Lower leg skin (tissue), 4 donors: ENCODE measurements around the gene MPZL2. TPM values are rescaled to one million over a fixed set of nuclear protein-coding genes. Genes with fewer than 3 reads are reported as not detected.

Experiments used
- DNase-seq, 2 donors: peaks; one replicate each; pipeline ENCODE4 v3.0.0-alpha.2; 2019; ENCODE audit warnings: low spot score in 2 of 2
- H3K4me3 ChIP-seq: fragments of 200-600 bp; sonication (generic); 2 replicates; pipeline ENCODE4 v1.5.1; 2017; ENCODE audit warnings: mild to moderate bottlenecking, low read depth; ENCODE audit not compliant: poor library complexity, severe bottlenecking
- POLR2A ChIP-seq, 2 donors: fragments of 450-650 bp; IDR thresholded peaks; one replicate each; pipeline ENCODE4 v1.6.1; 2016 to 2017; ENCODE audit warnings: antibody characterized with exemption in 2 of 2, mild to moderate bottlenecking in 1 of 2, moderate library complexity in 1 of 2
- WGBS, 2 donors: methylation state at CpG; one replicate each; pipeline ENCODE4 v1.1.5; 2018; 5-methylcytosine and 5-hydroxymethylcytosine counted together
- intact Hi-C: fragments of 100-400 bp; cut with DNase I; formaldehyde crosslinking; loops from one replicate; pipeline ENCODE4 v1.15.0; 2023; ENCODE audit warnings: low total_unique reads
- total RNA-seq, 4 donors: library from RNA; depleted of rRNA; stranded (reverse); fragments of >200 nt; gene quantifications; one replicate each; pipeline ENCODE4 v1.1.0, GENCODE V29; 2016
- TF ChIP-seq, protein P1 (sequence below), 3 donors: fragments of 450-650 bp; IDR thresholded peaks; one replicate each; pipeline ENCODE4 v1.5.1; 2016; ENCODE audit warnings: antibody characterized with exemption in 3 of 3, mild to moderate bottlenecking in 3 of 3, moderate library complexity in 2 of 3

Gene MPZL2
- total RNA-seq, 4 donors from 2014 or later = 46.0 to 59.9 (median 53.5) TPM

DNA sequence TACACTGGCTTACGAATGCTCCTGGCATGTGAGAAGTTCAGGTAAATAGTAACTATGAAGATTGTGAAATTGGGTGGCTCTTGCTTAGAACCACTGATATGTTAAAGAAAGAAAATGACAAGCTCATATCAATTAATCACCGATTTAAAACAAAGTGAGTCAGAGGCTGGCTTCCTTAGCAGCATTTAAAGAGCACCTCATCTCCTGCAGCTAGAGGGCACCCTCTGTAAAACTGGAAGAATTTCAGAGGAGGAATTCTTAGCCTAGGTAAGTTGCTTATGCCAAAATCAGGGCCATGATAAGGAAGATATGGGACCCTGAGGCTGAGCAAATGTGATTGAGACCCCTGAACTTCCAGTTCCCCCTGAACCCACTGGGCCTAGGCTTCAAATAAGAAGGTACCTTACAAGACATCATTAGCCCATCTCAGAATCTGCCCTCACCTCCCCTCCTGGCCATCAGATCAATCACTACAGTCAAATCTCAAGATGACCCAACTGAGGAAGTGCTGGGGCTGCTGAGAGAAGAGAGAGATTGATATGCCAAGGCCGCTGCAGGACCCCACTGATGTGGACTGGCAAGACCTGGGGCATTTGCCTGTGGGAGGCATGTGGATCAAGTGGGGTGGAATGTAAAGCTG, 31.8 kb upstream of the MPZL2 start:
- TF ChIP-seq POLR2A (IDR thresholded peaks at IDR 0.05) = no peak
- TF ChIP-seq, protein P1, sequence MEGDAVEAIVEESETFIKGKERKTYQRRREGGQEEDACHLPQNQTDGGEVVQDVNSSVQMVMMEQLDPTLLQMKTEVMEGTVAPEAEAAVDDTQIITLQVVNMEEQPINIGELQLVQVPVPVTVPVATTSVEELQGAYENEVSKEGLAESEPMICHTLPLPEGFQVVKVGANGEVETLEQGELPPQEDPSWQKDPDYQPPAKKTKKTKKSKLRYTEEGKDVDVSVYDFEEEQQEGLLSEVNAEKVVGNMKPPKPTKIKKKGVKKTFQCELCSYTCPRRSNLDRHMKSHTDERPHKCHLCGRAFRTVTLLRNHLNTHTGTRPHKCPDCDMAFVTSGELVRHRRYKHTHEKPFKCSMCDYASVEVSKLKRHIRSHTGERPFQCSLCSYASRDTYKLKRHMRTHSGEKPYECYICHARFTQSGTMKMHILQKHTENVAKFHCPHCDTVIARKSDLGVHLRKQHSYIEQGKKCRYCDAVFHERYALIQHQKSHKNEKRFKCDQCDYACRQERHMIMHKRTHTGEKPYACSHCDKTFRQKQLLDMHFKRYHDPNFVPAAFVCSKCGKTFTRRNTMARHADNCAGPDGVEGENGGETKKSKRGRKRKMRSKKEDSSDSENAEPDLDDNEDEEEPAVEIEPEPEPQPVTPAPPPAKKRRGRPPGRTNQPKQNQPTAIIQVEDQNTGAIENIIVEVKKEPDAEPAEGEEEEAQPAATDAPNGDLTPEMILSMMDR (IDR thresholded peaks at IDR 0.05) = no peak
- H3K4me3 ChIP-seq = no peak overlapping the region
- WGBS, 2 donors = 53 to 65% methylated on average over 3 of the region's 3 CpGs
- no peak for DNase-seq
- intact Hi-C loops = loop anchor here (5.0 to 10.0 kb wide), 2 partner anchors 101 to 191 kb away; no protein-coding TSS in a partner anchor

DNA sequence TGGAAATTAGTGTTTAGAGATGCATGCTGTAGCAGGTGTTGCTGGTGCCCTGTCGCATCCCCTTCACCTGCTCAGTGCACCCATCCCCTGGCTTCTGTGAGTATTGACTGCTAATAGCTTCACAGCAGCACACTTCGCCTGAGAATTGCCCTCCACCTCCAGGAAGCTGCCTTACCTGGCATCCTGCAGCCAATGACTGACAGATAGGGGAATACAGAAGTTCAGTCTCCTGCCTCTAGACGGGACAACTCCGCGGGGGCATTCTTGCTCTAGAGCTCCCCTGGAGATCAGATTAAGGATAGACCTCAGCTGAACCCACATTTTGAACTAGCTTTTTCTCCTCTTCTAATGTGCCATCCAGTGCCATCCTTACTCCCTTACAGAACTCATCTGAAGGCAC, 31.1 kb upstream of the MPZL2 start:
- intact Hi-C loops = loop anchor here (5.0 to 10.0 kb wide), 2 partner anchors 100 to 192 kb away; no protein-coding TSS in a partner anchor
- DNase-seq = no peak
- 73 to 88% methylated on average over 5 of the region's 5 CpGs for WGBS, 2 donors
- TF ChIP-seq, protein P1 (IDR thresholded peaks at IDR 0.05) = no peak
- no peak for TF ChIP-seq POLR2A (IDR thresholded peaks at IDR 0.05)
- no peak overlapping the region for H3K4me3 ChIP-seq

DNA sequence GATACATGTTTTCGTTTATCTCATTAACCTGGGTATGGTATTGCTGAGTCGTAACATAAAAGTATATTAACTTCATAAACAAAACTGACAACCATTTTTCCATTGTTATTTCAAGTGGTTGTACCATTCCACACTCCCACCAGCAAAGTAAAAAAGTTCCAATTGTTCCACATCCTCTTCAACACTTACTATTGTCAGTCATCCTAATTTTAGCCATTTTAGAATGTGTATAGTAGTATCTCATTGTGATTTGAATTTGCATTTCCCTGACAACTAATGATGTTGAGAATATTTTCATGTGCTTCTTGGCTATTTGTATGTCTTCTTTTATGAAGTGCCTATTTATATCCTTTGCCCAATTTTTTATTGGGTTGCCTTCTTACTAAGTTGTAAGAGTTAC, 30.0 kb upstream of the MPZL2 start:
- no peak for DNase-seq
- intact Hi-C loops = loop anchor here (10.0 kb wide), 1 partner anchor 99 kb away; no protein-coding TSS in a partner anchor
- no peak overlapping the region for H3K4me3 ChIP-seq
- TF ChIP-seq POLR2A (IDR thresholded peaks at IDR 0.05) = no peak
- TF ChIP-seq, protein P1 (IDR thresholded peaks at IDR 0.05) = no peak
- 91 to 94% methylated on average over 2 of the region's 2 CpGs for WGBS, 2 donors

DNA sequence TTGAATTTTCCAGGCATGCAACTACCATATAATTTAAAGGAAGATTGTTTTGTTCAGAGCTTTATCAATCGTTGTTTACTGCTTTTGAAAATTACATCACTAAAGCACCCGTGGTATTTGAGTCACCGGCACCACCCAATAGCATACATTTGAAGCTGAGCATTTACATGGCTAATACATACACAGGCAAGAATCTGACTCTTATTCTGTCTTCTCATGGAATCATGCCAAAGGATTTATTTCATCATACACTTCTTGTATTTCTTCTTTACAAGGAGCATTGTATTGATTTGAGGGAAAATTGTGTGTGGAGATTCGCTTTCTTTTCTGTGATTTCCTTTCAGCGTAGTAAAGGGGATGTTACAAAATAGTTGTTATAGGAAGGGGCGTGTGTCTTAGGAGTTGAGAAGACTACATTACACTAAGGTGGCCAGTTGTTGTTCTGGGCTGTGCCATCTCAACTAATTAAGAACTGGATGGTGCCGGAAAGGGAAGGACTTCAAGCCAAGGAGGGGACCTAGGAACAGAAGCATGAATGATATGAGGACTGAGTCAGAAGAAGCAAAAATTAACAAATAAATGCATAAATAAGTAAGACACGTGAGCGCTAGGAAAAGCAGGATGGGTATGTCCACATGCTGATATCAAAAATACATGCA, 27.5 kb upstream of the MPZL2 start:
- intact Hi-C loops = loop anchor here (10.0 kb wide), 1 partner anchor 97 kb away; no protein-coding TSS in a partner anchor
- DNase-seq = no peak
- TF ChIP-seq, protein P1 (IDR thresholded peaks at IDR 0.05) = no peak
- no peak for TF ChIP-seq POLR2A (IDR thresholded peaks at IDR 0.05)
- WGBS, 2 donors = 49 to 55% methylated on average over 9 of the region's 9 CpGs
- no peak overlapping the region for H3K4me3 ChIP-seq

DNA sequence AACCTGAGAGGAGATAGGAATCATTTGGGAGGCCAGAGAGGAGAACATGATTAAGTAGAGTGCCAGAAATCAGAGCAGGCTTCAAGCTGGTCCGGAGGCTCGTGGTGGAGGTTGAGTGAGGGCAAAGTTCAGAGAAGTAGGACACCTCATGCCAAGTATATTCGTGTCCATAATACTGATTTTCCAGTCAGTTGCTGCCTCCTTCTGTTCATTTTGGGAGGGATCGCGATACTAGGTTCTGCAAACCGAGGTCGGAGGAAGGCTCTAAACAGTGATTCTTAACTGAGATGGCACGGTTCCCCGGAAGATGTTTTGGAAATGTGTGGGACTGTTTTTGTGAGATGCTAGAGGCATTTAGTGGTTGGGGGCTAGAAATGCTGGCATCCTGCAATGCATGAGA, 26.8 kb upstream of the MPZL2 start:
- intact Hi-C loops = loop anchor here (10.0 kb wide), 1 partner anchor 96 kb away; no protein-coding TSS in a partner anchor
- no peak overlapping the region for H3K4me3 ChIP-seq
- WGBS, 2 donors = 23 to 24% methylated on average over 9 of the region's 9 CpGs
- TF ChIP-seq POLR2A (IDR thresholded peaks at IDR 0.05) = no peak
- TF ChIP-seq, protein P1 (IDR thresholded peaks at IDR 0.05) = no peak
- DNase-seq = peak in 1 of 2 donors; percentile 46
